Measurements from ENCODE around the gene DPF3.

DNA sequence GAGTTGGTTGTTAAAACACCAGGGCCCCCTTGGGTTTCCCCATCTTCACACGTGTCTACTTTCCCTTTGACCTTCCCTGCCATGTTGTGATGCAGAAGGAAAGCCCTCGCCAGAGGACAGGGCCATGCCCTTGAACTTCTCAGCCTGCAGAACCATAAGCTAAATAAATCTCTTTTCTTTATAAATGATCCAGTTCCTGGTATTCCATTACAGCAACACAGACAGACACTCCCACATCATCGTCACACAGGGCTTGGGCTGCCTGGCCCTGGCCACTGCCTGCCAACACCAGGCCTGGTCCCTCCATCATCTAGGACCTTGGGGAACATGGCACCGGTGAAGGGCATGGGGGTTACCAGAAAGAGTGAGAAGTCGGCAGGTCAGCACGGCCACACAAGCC is 84.8 kb downstream of the DPF3 start:
- TF ChIP-seq ATF2 (CRISPR knock-in tag; IDR thresholded peaks at IDR 0.05; ENCODE audit: borderline replicate concordance, low read depth): no peak
- TF ChIP-seq CTCF (IDR thresholded peaks at IDR 0.05): no peak
- TF ChIP-seq KAT7 (CRISPR knock-in tag; IDR thresholded peaks at IDR 0.05; ENCODE audit: borderline replicate concordance): no peak
- TF ChIP-seq, protein P1, sequence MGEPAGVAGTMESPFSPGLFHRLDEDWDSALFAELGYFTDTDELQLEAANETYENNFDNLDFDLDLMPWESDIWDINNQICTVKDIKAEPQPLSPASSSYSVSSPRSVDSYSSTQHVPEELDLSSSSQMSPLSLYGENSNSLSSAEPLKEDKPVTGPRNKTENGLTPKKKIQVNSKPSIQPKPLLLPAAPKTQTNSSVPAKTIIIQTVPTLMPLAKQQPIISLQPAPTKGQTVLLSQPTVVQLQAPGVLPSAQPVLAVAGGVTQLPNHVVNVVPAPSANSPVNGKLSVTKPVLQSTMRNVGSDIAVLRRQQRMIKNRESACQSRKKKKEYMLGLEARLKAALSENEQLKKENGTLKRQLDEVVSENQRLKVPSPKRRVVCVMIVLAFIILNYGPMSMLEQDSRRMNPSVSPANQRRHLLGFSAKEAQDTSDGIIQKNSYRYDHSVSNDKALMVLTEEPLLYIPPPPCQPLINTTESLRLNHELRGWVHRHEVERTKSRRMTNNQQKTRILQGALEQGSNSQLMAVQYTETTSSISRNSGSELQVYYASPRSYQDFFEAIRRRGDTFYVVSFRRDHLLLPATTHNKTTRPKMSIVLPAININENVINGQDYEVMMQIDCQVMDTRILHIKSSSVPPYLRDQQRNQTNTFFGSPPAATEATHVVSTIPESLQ (CRISPR knock-in tag; IDR thresholded peaks at IDR 0.05): no peak
- no peak for TF ChIP-seq TEAD1 (CRISPR knock-in tag; IDR thresholded peaks at IDR 0.05)
- no peak for TF ChIP-seq ZNF317 (CRISPR knock-in tag; IDR thresholded peaks at IDR 0.05; ENCODE audit: borderline replicate concordance, low read depth)
